ENCODE results near the gene COL23A1. TPM values are rescaled to one million over a fixed set of nuclear protein-coding genes. Genes with fewer than 3 reads are reported as not detected.

Gene COL23A1
- total RNA-seq, 2 experiments from 2014 or later: 0.15 TPM; not detected in 1

DNA sequence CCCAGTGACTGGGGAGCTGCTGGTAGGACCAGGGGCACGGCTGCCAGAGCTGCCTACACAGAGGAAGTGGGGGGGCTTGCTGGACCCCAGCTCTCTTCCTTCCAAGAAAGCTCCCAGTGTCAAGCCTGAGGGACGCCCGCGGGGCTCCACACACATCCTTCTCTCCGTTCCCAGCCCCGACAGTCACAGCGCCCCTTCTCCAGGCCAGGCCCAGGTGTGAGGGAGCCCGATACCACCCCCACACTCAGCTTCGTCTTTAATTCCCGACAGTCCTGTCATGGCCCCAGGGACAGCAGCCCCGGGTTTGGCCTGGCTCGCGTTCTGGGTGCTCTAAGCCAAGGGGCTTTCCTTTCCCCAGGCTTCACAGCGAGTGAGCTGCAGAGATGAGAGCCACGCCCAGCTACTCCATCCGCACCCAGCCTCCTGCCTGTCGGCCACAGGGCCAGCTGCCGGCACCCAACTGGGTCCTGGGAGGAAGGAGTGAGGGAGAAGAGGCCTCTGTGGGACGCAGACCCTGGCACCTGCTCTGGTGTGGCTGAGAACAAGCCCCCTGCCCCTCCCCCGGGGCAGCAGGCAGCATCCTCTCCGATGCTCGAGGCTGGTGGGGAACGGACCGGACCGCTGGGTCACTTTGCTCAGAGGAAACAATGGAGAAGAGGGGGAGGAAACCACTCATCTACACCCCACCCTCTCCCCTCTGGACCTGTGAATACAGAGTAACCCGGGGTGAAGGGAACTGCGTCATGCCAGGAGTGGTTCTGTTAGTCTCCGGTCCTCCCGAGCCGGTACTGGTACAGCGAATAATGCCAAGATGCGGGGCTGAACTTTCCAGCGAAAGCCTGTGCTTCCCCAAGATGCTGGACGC is 303.7 kb downstream of the COL23A1 start:
- Mint-ChIP-seq H3K4me1 (ENCODE audit: low read depth) (no peaks in the 10 kb centered on the region), H3K27me3 (peaks cover 7% of the 10 kb centered on the region), H3K4me3 (no peak overlapping the region), H3K27ac (no peak overlapping the region), H3K36me3 (peaks cover 2% of the 10 kb centered on the region), H3K9me3 (peaks cover 11% of the 10 kb centered on the region)
- ChIA-PET POLR2A (no interaction called here), CTCF (interaction anchor here (0.6 kb wide), 1 partner anchor 266 kb away, joined by 3 read pairs; no protein-coding TSS in a partner anchor)
- no peak for DNase-seq
- intact Hi-C loops (cut with micrococcal nuclease): no loop called here

DNA sequence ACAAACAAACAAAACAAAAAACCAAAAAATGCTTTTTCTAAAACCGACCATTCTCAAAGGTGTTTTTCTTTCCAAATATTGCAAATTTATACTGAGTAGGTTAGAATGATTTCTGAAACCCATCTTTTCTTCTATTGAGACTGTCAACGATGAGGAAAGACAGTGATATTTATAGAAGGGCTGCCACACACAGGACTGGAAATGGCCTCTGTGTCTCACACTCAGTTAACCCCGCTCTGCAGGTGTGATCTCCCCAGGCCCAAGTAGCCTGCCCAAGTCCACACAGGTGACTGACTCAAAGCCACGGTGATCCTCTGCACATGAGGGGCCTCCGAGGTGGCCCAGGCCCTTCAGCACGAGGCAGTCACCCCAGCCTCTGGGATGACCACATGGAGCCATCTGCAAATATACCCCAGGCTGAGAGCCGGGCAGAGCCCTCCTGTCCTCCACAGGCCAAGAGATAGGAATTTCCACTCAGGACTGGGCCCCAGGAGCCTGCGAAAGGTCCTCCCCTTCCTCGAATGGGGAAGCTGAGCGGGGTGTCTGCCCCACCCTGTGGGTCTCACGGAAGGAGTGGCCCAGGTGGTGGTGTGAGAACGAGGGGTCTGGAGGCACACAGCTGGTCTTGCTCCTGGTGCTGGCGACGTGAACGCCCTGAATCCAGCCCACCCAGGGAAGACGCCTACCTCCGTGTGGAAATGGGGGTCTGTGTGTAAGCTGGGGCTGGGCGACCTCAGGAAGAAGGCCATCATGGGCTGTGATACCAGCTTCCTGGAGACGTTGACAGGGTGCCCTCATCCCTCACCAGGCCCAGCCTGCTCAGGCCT is 304.6 kb downstream of the COL23A1 start:
- ChIA-PET POLR2A (no interaction called here), CTCF (no interaction called here)
- Mint-ChIP-seq H3K36me3 (peaks cover 2% of the 10 kb centered on the region), H3K27me3 (peaks cover 7% of the 10 kb centered on the region), H3K27ac (no peak overlapping the region), H3K4me1 (ENCODE audit: low read depth) (no peaks in the 10 kb centered on the region), H3K9me3 (peaks cover 11% of the 10 kb centered on the region), H3K4me3 (no peak overlapping the region)
- no peak for DNase-seq
- intact Hi-C loops (cut with micrococcal nuclease): no loop called here

DNA sequence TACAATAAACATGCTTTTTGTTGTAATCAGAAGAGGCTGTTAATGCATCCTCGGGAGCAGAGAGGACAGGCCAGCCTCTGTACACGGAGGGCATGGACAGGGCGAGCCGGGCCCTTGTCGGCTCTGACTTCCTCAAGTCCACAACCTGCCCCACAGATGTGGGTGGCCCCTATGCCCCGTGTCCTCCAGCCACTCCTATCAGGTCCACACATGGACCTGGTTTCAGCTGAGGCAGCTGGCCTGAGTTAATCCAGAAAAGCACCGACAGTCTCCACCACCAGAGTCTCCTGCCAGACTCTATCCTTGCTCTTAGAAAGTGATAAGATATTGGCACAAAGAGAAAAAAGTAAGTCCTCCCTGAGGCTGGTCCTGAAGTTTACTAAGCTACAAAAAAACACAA is 305.2 kb downstream of the COL23A1 start:
- CTCF ChIA-PET: interaction anchor here (1.3 kb wide), 1 partner anchor 34 kb away, joined by 4 read pairs; no protein-coding TSS in a partner anchor
- peaks cover 9% of the 10 kb centered on the region for H3K27me3 Mint-ChIP-seq
- no peaks in the 10 kb centered on the region for H3K4me1 Mint-ChIP-seq (ENCODE audit: low read depth)
- no peak overlapping the region for H3K27ac Mint-ChIP-seq
- POLR2A ChIA-PET: no interaction called here
- H3K36me3 Mint-ChIP-seq: peaks cover 2% of the 10 kb centered on the region
- peaks cover 11% of the 10 kb centered on the region for H3K9me3 Mint-ChIP-seq
- no peak overlapping the region for H3K4me3 Mint-ChIP-seq
- intact Hi-C loops (cut with micrococcal nuclease): loop anchor here (1.0 to 5.0 kb wide), 3 partner anchors 266 to 1207 kb away; no protein-coding TSS in a partner anchor
- no peak for DNase-seq

DNA sequence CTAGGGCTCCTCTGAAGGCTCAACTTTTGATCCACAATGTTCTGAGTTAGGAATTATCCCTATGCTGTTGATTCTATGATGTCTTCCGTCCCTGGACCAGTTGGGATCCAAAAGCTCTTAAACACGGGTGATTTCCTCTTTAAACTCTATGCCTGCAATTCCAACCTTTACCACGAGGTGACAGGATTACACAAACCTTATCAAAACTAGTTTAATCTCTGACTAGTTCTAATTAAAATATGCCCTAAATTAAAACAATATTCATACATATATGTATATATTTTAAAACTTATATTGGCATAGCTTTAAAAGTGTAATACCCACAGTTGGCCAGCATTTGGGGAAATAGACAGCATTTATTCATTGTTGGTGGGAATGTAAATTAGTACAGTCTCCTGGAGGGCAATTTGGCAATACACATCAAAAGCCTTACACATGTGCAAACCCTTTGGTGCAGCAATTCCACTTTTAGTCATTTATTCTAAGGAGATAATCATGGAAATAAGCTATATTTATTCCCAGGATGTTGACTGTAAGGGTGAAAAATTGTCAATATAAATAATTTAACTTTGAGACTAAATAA is 306.0 kb downstream of the COL23A1 start:
- POLR2A ChIA-PET: no interaction called here
- Mint-ChIP-seq H3K27me3 (peaks cover 13% of the 10 kb centered on the region), H3K9me3 (peaks cover 11% of the 10 kb centered on the region), H3K27ac (no peak overlapping the region), H3K4me1 (ENCODE audit: low read depth) (peaks cover 2% of the 10 kb centered on the region), H3K36me3 (peaks cover 2% of the 10 kb centered on the region), H3K4me3 (no peak overlapping the region)
- CTCF ChIA-PET: interaction anchor here (0.7 to 1.9 kb wide), 12 partner anchors 10 to 1210 kb away, joined by 3 to 8 read pairs (median 4); partner anchors contain the start of gene COL23A1
- DNase-seq: no peak
- intact Hi-C loops (cut with micrococcal nuclease): loop anchor here (1.0 to 5.0 kb wide), 3 partner anchors 267 to 1208 kb away; no protein-coding TSS in a partner anchor

DNA sequence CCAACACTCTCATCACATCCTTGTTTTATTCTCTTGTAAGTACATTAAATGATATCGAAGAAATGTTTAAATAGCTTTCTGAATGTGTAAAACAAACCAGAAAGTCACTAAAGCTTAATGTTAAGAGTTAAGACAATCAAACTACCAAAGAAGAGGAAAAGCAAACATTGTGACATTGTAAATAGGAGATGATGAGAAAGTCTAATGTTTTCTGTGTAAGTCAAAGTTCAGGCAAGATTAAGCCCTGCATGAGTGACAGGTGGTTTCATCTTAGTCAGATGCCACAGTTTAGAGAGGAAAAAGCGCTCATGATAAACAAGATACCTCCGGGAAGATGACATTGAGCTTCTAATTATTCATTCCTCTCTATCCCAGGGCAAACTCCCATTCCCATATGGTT is 306.7 kb downstream of the COL23A1 start:
- H3K4me3 Mint-ChIP-seq: no peak overlapping the region
- ChIA-PET POLR2A (no interaction called here), CTCF (interaction anchor here (0.7 to 1.9 kb wide), 12 partner anchors 9 to 1211 kb away, joined by 3 to 8 read pairs (median 4); partner anchors contain the start of gene COL23A1)
- no peak overlapping the region for H3K27ac Mint-ChIP-seq
- no peak for DNase-seq
- intact Hi-C loops (cut with micrococcal nuclease): loop anchor here (5.0 kb wide), 2 partner anchors 554 to 1209 kb away; no protein-coding TSS in a partner anchor
- H3K9me3 Mint-ChIP-seq: peaks cover 11% of the 10 kb centered on the region
- peaks cover 13% of the 10 kb centered on the region for H3K27me3 Mint-ChIP-seq
- H3K4me1 Mint-ChIP-seq (ENCODE audit: low read depth): peaks cover 2% of the 10 kb centered on the region
- H3K36me3 Mint-ChIP-seq: peaks cover 2% of the 10 kb centered on the region

DNA sequence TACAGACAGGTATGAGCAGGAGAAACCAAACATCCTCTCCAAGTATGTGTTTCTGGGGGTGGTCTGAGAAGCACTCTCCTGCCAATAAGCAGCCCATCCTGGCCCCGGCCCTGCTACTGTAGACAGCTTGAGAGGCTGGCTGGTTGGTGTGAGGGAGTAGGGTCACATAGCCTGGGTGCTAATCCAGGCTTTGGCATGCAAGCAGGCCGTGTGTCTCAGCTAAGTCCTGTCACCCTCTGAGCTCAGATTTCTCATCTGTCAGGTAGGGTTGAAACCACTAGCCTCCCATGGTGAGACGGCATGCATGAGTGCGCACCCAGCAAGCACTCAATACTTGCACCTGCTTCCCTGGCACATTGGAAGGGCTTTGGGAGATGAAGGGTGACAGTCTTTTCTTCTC is 307.8 kb downstream of the COL23A1 start:
- ChIA-PET POLR2A (interaction anchor here (0.6 kb wide), 1 partner anchor 33 kb away, joined by 3 read pairs; no protein-coding TSS in a partner anchor), CTCF (interaction anchor here (1.8 kb wide), 1 partner anchor 19 kb away, joined by 5 read pairs; no protein-coding TSS in a partner anchor)
- Mint-ChIP-seq H3K4me1 (ENCODE audit: low read depth) (peaks cover 2% of the 10 kb centered on the region), H3K9me3 (peaks cover 11% of the 10 kb centered on the region), H3K4me3 (no peak overlapping the region), H3K27ac (no peak overlapping the region), H3K36me3 (peaks cover 2% of the 10 kb centered on the region), H3K27me3 (peaks cover 13% of the 10 kb centered on the region)
- intact Hi-C loops (cut with micrococcal nuclease): loop anchor here (5.0 kb wide), 2 partner anchors 555 to 1210 kb away; no protein-coding TSS in a partner anchor
- DNase-seq: no peak

DNA sequence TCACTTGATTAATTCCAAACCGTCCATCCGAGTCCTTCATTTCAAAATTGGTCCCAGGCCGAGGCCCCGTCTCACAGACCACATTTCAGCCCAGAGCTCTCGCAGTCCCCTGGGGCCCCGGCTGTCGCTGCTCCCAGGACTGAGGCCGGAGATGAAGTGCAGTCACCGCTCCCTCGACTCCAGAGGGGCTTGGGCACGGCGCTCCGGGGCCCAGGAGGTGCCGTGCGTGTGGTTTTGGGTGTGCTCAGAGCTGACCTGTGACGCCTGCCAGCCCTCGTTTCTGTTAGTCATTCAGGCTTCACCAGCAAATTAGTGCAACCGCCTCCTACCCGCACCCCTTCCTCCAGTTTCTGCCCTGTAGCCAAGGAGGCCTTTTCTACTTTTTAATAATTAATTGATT is 308.9 kb downstream of the COL23A1 start:
- intact Hi-C loops (cut with micrococcal nuclease): loop anchor here (2.0 to 5.0 kb wide), 3 partner anchors 309 to 1211 kb away; partner anchors contain the start of gene COL23A1
- peaks cover 11% of the 10 kb centered on the region for H3K9me3 Mint-ChIP-seq
- ChIA-PET POLR2A (no interaction called here), CTCF (interaction anchor here (1.8 to 5.0 kb wide), 2 partner anchors 270 to 1213 kb away, joined by 10 to 30 read pairs; no protein-coding TSS in a partner anchor)
- H3K27me3 Mint-ChIP-seq: peaks cover 12% of the 10 kb centered on the region
- H3K27ac Mint-ChIP-seq: no peak overlapping the region
- H3K4me1 Mint-ChIP-seq (ENCODE audit: low read depth): peaks cover 2% of the 10 kb centered on the region
- H3K36me3 Mint-ChIP-seq: peaks cover 2% of the 10 kb centered on the region
- DNase-seq: no peak
- H3K4me3 Mint-ChIP-seq: no peak overlapping the region

DNA sequence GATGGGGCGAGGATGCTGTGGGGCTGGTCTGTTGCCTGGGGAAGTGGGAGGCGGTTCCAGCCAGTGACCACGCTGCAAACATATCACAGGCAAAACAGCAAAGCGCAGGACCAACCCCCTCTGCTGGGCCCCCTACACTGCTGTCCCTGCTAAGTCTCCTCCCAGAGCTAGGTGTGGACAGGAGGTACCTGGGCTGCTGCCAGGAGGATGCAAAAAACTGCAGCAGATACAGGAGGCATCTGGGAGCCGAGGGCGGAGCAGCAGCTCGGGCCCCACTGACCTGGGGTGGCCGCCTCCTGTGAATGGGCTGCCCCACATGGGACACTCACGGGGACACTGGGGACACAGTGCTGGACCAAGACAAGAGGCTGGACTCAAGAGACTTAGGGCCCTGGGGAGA is 309.6 kb downstream of the COL23A1 start:
- DNase-seq: no peak

DNA sequence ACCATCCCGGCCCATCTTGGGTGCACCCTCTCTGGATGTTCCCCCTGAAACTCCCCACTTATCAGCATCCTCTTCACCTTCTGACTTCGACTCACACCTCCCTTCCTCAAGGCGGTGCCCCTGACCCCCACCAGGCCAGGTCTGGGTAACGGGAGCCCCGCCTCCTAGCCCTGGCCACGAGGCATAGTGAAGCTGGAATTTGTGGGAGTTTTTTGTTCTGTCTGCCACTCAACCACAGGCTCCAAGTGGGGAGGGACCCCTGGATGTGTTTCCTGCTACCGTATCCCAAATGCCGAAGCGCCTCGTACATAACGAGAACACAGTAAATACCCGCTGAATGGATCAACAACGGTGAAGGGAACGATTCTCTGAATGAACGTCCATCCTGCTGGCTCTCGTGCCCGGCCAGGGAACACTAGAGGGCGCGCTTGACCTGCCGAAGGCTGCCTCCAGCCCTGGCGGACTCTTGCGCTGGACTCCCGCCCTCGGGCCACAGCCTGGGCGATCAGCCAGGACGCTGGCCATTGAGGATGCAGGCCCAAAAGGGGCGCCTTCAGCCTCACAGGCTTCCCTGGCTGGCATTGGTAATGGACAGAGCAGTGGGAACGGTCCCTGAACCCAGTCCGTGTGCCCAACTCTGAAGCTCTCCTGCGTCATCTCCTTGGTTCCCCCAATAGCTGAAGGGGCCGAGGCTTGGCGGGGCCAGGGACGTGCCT is 310.3 kb downstream of the COL23A1 start:
- Mint-ChIP-seq H3K27ac (no peak overlapping the region), H3K4me3 (no peak overlapping the region)
- peak; percentile 73 for DNase-seq

More for the DNA sequence above, 309.6 kb downstream of the COL23A1 start:
- Mint-ChIP-seq H3K9me3 (peaks cover 11% of the 10 kb centered on the region), H3K27ac (no peak overlapping the region), H3K4me3 (no peak overlapping the region), H3K36me3 (peaks cover 2% of the 10 kb centered on the region), H3K27me3 (peaks cover 12% of the 10 kb centered on the region), H3K4me1 (ENCODE audit: low read depth) (peaks cover 2% of the 10 kb centered on the region)
- intact Hi-C loops (cut with micrococcal nuclease): loop anchor here (2.0 to 5.0 kb wide), 3 partner anchors 310 to 1212 kb away; partner anchors contain the start of gene COL23A1
- ChIA-PET CTCF (interaction anchor here (0.6 to 5.0 kb wide), 9 partner anchors 14 to 1213 kb away, joined by 3 to 30 read pairs (median 3); no protein-coding TSS in a partner anchor), POLR2A (no interaction called here)

DNA sequence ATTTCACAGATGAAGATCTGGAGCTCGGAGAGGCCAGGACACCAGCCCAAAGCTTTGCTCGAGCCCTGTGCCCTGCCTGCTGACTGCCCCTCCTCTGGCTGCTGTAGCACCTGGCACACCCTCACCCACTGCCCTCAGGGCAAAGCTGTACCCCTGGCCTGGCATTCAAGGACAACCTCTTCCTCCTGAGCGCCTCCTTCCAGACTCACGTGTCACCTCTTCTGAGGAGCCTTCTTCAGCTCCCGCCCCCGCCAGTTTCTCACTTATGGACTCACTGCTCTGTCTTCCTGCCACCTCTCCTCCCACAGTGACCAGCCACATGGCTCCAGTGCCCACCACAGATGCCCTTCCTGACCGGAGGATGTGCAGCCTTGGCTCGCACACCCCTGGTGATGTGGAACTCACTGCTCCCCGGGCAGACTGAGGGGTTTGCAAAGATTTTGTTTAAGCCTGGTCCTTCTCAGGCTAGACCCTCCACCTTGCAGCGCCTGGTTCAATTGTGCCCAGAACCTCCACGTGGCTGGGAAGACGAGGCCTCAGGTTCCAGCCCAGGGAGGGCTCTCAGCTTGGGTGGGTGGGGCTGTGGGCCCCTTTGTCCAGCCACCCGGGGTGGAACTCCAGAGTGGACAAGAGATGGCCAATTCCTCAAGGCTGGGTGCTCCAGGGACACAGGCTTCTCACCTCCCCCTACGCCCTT is 311.0 kb downstream of the COL23A1 start:
- ChIA-PET POLR2A (no interaction called here), CTCF (interaction anchor here (0.7 to 5.0 kb wide), 8 partner anchors 12 to 1215 kb away, joined by 3 to 30 read pairs (median 3); no protein-coding TSS in a partner anchor)
- peaks cover 2% of the 10 kb centered on the region for H3K36me3 Mint-ChIP-seq
- intact Hi-C loops (cut with micrococcal nuclease): no loop called here
- DNase-seq: no peak
- H3K27ac Mint-ChIP-seq: no peak overlapping the region
- H3K9me3 Mint-ChIP-seq: peaks cover 11% of the 10 kb centered on the region
- no peak overlapping the region for H3K4me3 Mint-ChIP-seq
- H3K27me3 Mint-ChIP-seq: peaks cover 12% of the 10 kb centered on the region
- peaks cover 2% of the 10 kb centered on the region for H3K4me1 Mint-ChIP-seq (ENCODE audit: low read depth)

More for the DNA sequence above, 310.3 kb downstream of the COL23A1 start:
- peaks cover 11% of the 10 kb centered on the region for H3K9me3 Mint-ChIP-seq
- peaks cover 2% of the 10 kb centered on the region for H3K36me3 Mint-ChIP-seq
- intact Hi-C loops (cut with micrococcal nuclease): loop anchor here (2.0 to 5.0 kb wide), 3 partner anchors 311 to 1212 kb away; partner anchors contain the start of gene COL23A1
- peaks cover 12% of the 10 kb centered on the region for H3K27me3 Mint-ChIP-seq
- ChIA-PET CTCF (interaction anchor here (0.6 to 5.0 kb wide), 11 partner anchors 13 to 1214 kb away, joined by 3 to 30 read pairs (median 3); no protein-coding TSS in a partner anchor), POLR2A (no interaction called here)
- peaks cover 2% of the 10 kb centered on the region for H3K4me1 Mint-ChIP-seq (ENCODE audit: low read depth)
